Ecto neural progenitor cell (in vitro differentiated cells): ENCODE measurements around the gene ZC3H18.
A peak's percentile ranks its signal among the peaks of the same experiment; 100 is the strongest.

Source experiments
- DNase-seq: peaks from one replicate; pipeline ENCODE4 v3.0.0-alpha.2; 2018; ENCODE audit warnings: low spot score

ZC3H18 gene

GRCh38 chr16:88569985-88570690 is at the start of gene ZC3H18:
TSS of gene ZC3H18 (plus strand) at chr16:88570403. CDS start at chr16:88577124, 6,721 bp downstream.
- DNase-seq, result peak; percentile 97

DNA sequence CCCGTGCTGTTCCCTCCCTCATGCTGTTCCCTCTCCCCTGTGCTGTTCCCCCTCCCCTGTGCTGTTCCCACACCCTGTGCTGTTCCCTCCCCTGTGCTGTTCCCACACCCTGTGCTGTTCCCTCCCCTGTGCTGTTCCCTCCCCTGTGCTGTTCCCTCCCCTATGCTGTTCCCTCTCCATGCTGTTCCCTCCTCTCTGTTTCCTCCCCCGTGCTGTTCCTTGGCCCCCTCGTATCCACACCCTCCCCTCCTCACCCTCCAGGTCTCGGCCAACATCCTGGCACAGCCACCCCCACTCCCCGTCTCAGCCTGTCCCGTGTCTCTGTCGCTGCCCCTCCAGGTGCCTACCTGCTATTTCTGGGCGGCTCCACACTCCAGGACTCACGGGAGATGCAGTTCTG is 48.5 kb upstream of the ZC3H18 start:
- no peak for DNase-seq

DNA sequence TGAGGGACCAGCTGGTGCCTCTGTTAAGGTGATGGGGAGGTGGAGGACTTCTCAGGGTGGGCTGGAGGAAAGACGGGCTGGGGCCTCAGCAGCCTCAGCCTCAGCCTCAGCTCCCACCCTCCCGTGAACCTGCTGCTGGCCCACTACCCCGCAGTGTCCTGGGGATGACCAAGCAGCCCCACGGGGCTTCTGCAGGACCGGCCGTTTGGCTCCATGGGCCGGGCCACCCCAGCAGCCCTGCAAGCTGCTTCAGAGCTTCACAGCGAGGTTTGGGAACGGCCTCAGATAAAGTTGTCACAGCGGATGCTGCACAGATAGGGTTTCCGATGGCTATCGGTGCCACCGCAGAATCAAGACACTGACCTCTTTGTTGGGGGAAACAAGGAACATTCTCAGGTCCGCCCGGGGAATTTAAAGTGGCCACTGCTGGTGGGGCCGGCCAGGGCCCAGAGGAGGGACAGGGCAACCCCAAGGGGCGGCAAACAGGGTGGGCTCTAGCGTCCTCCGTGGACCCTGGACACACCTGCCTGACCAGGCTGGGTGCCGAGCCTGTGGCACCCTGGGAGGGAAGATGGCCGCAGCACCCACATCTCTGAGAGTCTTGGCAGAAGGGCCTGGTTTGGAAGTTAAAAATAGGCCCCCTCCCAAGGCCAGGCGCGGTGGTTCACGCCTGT is 47.8 kb upstream of the ZC3H18 start:
- DNase-seq, result no peak

- DNase-seq, result no peak
These were observed 46.7 kb upstream of the ZC3H18 start for GRCh38 chr16:88523309-88524161.

DNA sequence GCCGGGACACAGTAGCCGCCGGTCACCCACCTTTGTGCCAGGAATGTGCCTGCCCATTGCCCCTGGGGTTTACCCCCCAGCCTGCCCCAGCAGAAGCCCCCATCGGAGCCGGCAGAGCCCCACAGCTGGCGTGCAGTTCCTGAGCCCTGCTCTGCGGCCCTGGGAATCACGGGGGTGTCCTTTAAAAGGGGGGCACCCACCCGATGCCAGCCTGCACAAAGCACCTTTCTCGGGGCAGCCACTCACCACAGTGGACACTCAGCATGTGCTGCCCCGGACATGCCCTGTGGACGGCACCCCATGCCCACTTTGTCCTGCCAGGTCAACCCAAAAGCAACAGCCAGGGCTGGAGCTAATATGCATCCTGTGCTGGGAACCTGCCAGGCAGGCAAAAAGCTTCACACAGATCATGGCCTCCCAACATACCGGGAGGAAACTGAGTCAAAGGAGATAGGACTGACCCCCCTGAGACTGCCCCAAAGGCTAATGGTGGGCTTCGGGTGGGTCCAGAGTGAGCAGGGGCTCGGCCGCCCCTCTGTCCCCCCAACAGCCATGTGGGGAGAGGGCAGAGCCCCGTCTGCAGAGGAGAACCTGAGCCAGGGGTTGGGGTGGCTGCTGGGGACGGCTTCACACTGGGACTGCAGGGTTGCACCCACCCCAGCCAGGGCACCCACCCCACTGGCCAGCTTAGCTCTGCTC is 45.8 kb upstream of the ZC3H18 start:
- DNase-seq, result no peak

- DNase-seq, result no peak
These were observed 45.1 kb upstream of the ZC3H18 start for GRCh38 chr16:88524973-88525662.

DNA sequence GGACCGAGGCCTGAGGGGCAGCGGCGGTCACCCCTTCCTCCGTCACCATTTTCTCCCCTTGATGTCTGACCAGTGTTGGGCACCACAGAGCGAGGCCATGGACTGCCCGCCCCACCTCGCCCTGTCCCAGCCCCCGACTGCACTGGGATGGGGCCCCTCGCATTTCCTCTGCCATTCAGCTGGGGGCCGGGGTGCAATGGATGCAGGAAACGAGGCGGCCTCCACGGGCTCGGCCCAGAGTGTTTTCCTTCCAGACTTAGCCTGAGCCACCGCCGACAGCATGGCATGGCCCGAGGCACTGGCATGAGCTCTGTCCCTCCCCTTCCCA is 44.6 kb upstream of the ZC3H18 start:
- DNase-seq, result no peak

- DNase-seq, result no peak
These were observed 43.9 kb upstream of the ZC3H18 start for GRCh38 chr16:88526008-88526905.

DNA sequence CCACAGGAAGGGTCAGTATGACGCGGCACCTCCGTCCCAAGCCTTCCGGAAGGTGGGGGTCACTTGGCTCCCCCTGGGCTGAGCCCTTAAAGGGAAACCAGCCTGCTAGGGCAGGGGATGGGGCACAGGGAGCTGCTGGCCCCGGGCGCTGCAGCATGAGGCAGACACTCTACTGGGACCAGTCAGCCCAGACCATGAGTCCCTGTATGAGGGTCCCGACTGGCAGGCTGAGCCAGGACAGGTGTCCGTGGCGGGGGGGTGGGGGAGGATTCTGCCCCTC is 43.4 kb upstream of the ZC3H18 start:
- no peak for DNase-seq

DNA sequence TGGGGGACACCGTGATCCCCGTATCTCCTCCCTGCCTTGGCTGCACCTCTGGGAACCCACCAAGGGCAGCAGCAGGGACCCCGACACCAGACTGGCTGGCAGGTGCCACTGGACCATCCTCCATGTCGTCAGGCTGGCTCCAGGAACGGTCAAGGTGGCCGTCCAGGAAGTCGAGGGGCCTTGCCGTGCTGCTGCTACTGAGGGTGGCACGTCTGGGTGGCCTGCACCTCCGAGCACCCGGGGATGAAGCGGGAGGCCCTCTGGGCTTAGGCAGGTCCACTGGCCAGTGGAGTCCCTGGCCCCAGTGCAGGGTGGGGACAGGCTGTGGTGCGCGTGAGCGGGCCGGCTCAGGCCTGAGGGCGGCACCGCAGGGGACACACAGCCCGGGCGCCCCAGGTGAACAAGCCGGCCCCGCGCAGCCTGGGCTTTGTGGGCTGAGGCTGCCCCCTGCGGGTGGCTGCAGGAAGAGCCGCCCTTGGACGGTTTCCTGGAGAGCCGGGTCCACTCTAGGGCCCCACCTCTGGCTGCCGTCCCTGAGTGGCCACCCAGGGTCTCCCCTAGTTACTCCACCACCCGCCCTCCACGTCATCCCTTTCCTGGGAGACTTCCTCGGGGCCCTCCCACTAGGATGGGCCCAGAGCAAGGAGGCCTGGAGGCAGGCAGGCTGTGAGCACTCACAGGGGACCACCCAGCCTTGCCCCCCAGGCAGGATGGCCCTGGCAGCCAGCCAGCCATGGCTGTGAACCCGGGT is 42.8 kb upstream of the ZC3H18 start:
- DNase-seq, result peak; percentile 86

- DNase-seq, result no peak
These were observed 42.1 kb upstream of the ZC3H18 start for GRCh38 chr16:88527937-88528743.

GRCh38 chr16:88528902-88529318 is 41.3 kb upstream of the ZC3H18 start:
- DNase-seq, result no peak

DNA sequence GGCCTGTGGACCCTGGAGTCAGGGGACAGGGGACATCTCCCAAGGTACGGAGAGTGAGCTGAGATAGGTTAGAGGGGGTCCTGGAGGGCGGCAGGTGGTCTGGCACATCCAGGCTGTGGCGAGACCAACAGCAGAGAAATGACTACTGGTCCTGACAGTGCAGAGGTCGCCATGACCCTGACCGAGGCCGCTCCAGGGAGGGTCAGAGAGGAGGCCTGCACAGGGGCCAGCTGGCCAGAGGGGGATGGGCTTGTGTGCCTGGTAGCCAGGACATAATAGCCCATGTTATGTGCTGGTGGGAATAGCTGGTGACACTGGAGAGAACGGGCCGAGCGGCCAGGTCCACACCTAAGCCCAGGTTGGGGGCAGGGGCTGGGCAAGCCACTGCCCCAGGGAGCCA is 40.6 kb upstream of the ZC3H18 start:
- no peak for DNase-seq

GRCh38 chr16:88530051-88530857 is 39.9 kb upstream of the ZC3H18 start:
- no peak for DNase-seq

- DNase-seq, result no peak
These were observed 39.4 kb upstream of the ZC3H18 start for GRCh38 chr16:88530858-88531203.

DNA sequence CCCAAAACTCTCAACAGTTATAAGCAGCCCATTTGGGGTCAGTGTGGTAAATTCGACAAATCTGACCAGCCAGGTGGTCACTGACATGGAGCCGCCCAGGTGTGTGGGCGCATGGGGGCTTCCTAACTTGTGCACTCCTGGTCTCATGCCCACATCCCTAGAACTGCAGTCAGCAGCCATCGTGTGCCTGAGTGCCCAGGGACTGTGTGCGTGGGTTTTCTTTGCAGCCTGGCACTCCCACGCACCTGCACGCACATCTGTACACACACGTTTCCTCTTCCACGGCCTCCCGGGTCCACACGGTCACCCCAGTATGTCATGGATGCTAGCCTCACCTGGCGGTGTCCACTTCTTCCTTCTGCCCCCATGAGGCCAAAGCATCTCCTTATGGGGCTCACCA is 38.9 kb upstream of the ZC3H18 start:
- DNase-seq, result no peak

DNA sequence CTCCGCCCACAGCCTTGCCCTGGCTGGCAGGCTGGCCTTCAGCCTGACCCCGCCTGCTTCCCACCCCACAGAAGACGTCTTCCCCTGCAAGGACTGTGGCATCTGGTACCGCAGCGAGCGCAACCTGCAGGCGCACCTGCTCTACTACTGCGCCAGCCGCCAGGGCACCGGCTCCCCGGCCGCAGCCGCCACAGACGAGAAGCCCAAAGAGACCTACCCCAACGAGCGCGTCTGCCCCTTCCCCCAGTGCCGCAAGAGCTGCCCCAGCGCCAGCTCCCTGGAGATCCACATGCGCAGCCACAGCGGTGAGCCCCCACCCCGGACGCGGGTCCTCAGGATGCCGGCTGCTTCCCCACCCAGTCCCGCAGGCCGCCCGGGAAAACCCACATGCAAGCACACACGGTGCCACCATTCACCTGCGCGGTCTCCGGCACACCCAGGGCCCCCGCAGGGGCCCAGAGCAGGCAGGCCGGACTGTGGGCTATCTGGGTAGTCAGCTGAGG is 38.2 kb upstream of the ZC3H18 start:
- DNase-seq, result no peak
